T47D (cell line): ENCODE data around the gene UBE2D3.
"Not testable (repeated sequence)": the region's sequence is repeated elsewhere in the genome, so short reads cannot be mapped to it uniquely, and the experiment has no call there.

Experiments
- DNase-seq, 2 experiments: peaks; one replicate each; pipeline versions ENCODE4 v3.0.0 to v3.0.0-alpha.2; 2011 to 2012; ENCODE audit warnings: low read depth in 1 of 2, low spot score in 1 of 2
- JUND ChIP-seq: IDR thresholded peaks from 2 replicates; pipeline ENCODE4 v1.6.1; 2012; ENCODE audit warnings: low read depth
- in situ Hi-C: cut with HindIII; loops from 2 replicates; pipeline ENCODE4 v1.10.0; 2016; ENCODE audit warnings: low sequenced_read_pairs, low pct_unique_long_range_greater_than_20kb

The UBE2D3 gene

GRCh38 chr4:102826890-102827673 is at the start of gene UBE2D3:
Gene UBE2D3 (minus strand): TSS chr4:102827551. CDS start chr4:102826508, 1,043 bp downstream.
- peak; percentile 9 to 92 for DNase-seq
- no peak for TF ChIP-seq JUND
- in situ Hi-C loops, result no loop called here

- no peak for TF ChIP-seq JUND
- no peak for DNase-seq
- in situ Hi-C loops, result no loop called here
Observed at GRCh38 chr4:102871772-102872171, 44.4 kb upstream of the UBE2D3 start.

- TF ChIP-seq JUND, result no peak
- DNase-seq, result no peak
- in situ Hi-C loops, result no loop called here
Observed at GRCh38 chr4:102869569-102870197, 42.3 kb upstream of the UBE2D3 start.

- peak; percentile 68 to 89 for DNase-seq
- TF ChIP-seq JUND, result no peak
- in situ Hi-C loops, result no loop called here
Observed at GRCh38 chr4:102868781-102869568, 41.6 kb upstream of the UBE2D3 start, which contains the start of gene CISD2. Gene CISD2 (plus strand): TSS chr4:102868992. CDS start chr4:102869085, 93 bp downstream.

GRCh38 chr4:102868153-102868780 is 40.9 kb upstream of the UBE2D3 start:
- no peak for DNase-seq
- no peak for TF ChIP-seq JUND
- in situ Hi-C loops, result no loop called here

- in situ Hi-C loops, result no loop called here
- no peak for DNase-seq
Observed at GRCh38 chr4:102867278-102868152, 40.2 kb upstream of the UBE2D3 start.

GRCh38 chr4:102865327-102865726 is 38.0 kb upstream of the UBE2D3 start:
- in situ Hi-C loops, DNase-seq: not testable (repeated sequence)

More at GRCh38 chr4:102867278-102868152, 40.2 kb upstream of the UBE2D3 start:
- TF ChIP-seq JUND, result no peak

- no peak for TF ChIP-seq JUND
- DNase-seq, result no peak
- in situ Hi-C loops, result no loop called here
Observed at GRCh38 chr4:102862747-102863146, 35.4 kb upstream of the UBE2D3 start.

- DNase-seq, result no peak
- TF ChIP-seq JUND, result no peak
- in situ Hi-C loops, result no loop called here
Observed at GRCh38 chr4:102862016-102862415, 34.7 kb upstream of the UBE2D3 start.

GRCh38 chr4:102860611-102861324 is 33.4 kb upstream of the UBE2D3 start:
- no peak for TF ChIP-seq JUND
- no peak for DNase-seq
- in situ Hi-C loops, result no loop called here
